Esophagus muscularis mucosa (tissue), 4 donors: ENCODE data around the gene NAA60. TPM values are rescaled to one million over a fixed set of nuclear protein-coding genes. Genes with fewer than 3 reads are reported as not detected.

Source experiments
- DNase-seq: peaks from one replicate; pipeline ENCODE4 v3.0.0-alpha.2; 2017; ENCODE audit errors: extremely low spot score
- H3K27ac ChIP-seq, 4 donors: fragments of 200-600 bp; sonication (generic); replicated peaks in 1 of 4; 1 replicate in 3 of 4; 2 replicates in 1 of 4; pipeline ENCODE4 v1.5.1; 2016 to 2019; ENCODE audit warnings: mild to moderate bottlenecking in 1 of 4
- H3K27me3 ChIP-seq, 4 donors: fragments of 200-600 bp; sonication (generic); one replicate each; pipeline versions ENCODE4 v1.5.1 to v1.6.0; 2016 to 2019
- H3K36me3 ChIP-seq, 4 donors: fragments of 200-600 bp; sonication (generic); one replicate each; pipeline ENCODE4 v1.5.1; 2016 to 2019
- H3K4me1 ChIP-seq, 4 donors: fragments of 200-600 bp; sonication (generic); one replicate each; pipeline ENCODE4 v1.5.1; 2016 to 2019
- H3K4me3 ChIP-seq, 4 donors: fragments of 200-600 bp; sonication (generic); 1 replicate in 2 of 4; 2 replicates in 2 of 4; pipeline ENCODE4 v1.5.1; 2016 to 2019; ENCODE audit warnings: mild to moderate bottlenecking in 4 of 4, moderate library complexity in 1 of 4
- H3K9me3 ChIP-seq, 4 donors: fragments of 200-600 bp; sonication (generic); 1 replicate in 3 of 4; 2 replicates in 1 of 4; pipeline ENCODE4 v1.5.1; 2016 to 2019
- EP300 ChIP-seq: sonication (generic); formaldehyde crosslinking; IDR thresholded peaks from one replicate; pipeline ENCODE4 v1.6.1; 2017; ENCODE audit warnings: antibody characterized with exemption
- POLR2A ChIP-seq: fragments of 450-650 bp; IDR thresholded peaks from one replicate; pipeline ENCODE4 v1.6.1; 2017; ENCODE audit warnings: antibody characterized with exemption, moderate library complexity, mild to moderate bottlenecking, low read depth
- POLR2AphosphoS5 ChIP-seq, 2 donors: sonication (generic); formaldehyde crosslinking; IDR thresholded peaks; one replicate each; pipeline ENCODE4 v1.6.1; 2017; ENCODE audit warnings: antibody characterized with exemption in 2 of 2
- WGBS: methylation state at CpG from one replicate; pipeline ENCODE4 v1.1.5; 2018; 5-methylcytosine and 5-hydroxymethylcytosine counted together
- intact Hi-C: fragments of 100-400 bp; cut with DNase I; formaldehyde crosslinking; loops from one replicate; pipeline ENCODE4 v1.15.1; 2023
- total RNA-seq, 4 donors: library from RNA; depleted of rRNA; stranded (reverse); fragments of >200 nt; gene quantifications; one replicate each; pipeline versions ENCODE4 v1.1.0 to v1.2.1, GENCODE V29; 2016
- TF ChIP-seq, protein P1 (sequence below), 3 experiments: fragments of 200-600 bp in 2 of 3; fragments of 450-650 bp in 1 of 3; sonication (generic) in 2 of 3; IDR thresholded peaks; one replicate each; pipeline ENCODE4 v1.5.1; 2017 to 2019; ENCODE audit warnings: antibody characterized with exemption in 3 of 3, mild to moderate bottlenecking in 2 of 3, moderate library complexity in 1 of 3

The NAA60 gene
- total RNA-seq, 4 donors from 2014 or later = 28.0 to 59.8 (median 47.8) TPM

DNA sequence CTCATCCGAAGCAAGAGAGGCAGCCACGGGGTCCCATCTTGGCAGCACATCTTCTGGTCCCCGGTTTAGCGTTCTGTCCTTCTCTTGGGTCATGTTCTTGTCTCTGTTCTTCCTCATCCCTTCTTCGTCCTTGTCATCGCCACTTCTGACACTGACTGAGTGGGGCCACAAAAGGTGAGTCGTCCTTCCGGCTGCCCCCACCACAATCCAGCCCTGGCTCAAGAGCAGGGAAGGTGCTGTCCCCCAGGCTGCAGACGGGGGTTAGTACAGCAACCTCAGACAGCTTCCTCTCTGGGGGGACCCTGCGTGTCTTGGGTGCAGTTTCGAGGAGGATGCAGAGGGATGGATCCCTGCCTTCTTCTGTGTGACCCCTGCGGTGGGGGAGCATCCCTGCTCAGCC lies 21.8 kb downstream of the NAA60 start:
- Histone ChIP-seq H3K27me3 (no peaks in the 10 kb centered on the region), H3K9me3 (no peaks in the 10 kb centered on the region), H3K4me3 (no peak overlapping the region), H3K27ac (no peak overlapping the region), H3K4me1 (peaks cover 60 to 89% (median 76%) of the 10 kb centered on the region in 4 donors), H3K36me3 (peaks cover 0 to 20% (median 13%) of the 10 kb centered on the region in 4 donors)
- TF ChIP-seq POLR2AphosphoS5 (IDR thresholded peaks at IDR 0.05) (no peak), EP300 (no peak), POLR2A (no peak)
- TF ChIP-seq, protein P1, sequence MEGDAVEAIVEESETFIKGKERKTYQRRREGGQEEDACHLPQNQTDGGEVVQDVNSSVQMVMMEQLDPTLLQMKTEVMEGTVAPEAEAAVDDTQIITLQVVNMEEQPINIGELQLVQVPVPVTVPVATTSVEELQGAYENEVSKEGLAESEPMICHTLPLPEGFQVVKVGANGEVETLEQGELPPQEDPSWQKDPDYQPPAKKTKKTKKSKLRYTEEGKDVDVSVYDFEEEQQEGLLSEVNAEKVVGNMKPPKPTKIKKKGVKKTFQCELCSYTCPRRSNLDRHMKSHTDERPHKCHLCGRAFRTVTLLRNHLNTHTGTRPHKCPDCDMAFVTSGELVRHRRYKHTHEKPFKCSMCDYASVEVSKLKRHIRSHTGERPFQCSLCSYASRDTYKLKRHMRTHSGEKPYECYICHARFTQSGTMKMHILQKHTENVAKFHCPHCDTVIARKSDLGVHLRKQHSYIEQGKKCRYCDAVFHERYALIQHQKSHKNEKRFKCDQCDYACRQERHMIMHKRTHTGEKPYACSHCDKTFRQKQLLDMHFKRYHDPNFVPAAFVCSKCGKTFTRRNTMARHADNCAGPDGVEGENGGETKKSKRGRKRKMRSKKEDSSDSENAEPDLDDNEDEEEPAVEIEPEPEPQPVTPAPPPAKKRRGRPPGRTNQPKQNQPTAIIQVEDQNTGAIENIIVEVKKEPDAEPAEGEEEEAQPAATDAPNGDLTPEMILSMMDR (IDR thresholded peaks at IDR 0.05) = no peak
- intact Hi-C loops = no loop called here
- WGBS = 91% methylated on average over 12 of the region's 12 CpGs
- no peak for DNase-seq

GRCh38 chr16:3465911-3466584 lies 22.6 kb downstream of the NAA60 start:
- TF ChIP-seq, protein P1 (IDR thresholded peaks at IDR 0.05) = no peak
- no peak for TF ChIP-seq POLR2A
- no peak for TF ChIP-seq EP300
- TF ChIP-seq POLR2AphosphoS5 (IDR thresholded peaks at IDR 0.05) = no peak
- no peaks in the 10 kb centered on the region for H3K9me3 ChIP-seq
- H3K4me3 ChIP-seq = no peak overlapping the region
- WGBS = 88% methylated on average over 19 of the region's 21 CpGs
- no peaks in the 10 kb centered on the region for H3K27me3 ChIP-seq
- H3K36me3 ChIP-seq = peaks cover 0 to 20% (median 13%) of the 10 kb centered on the region in 4 donors
- intact Hi-C loops = no loop called here
- H3K4me1 ChIP-seq = peaks cover 53 to 84% (median 75%) of the 10 kb centered on the region in 4 donors
- DNase-seq = no peak
- H3K27ac ChIP-seq = no peak overlapping the region

GRCh38 chr16:3467182-3467581 lies 23.7 kb downstream of the NAA60 start:
- H3K9me3 ChIP-seq = no peaks in the 10 kb centered on the region
- intact Hi-C loops = no loop called here
- no peak for DNase-seq
- peaks cover 41 to 73% (median 66%) of the 10 kb centered on the region in 4 donors for H3K4me1 ChIP-seq
- peaks cover 0 to 25% (median 17%) of the 10 kb centered on the region in 4 donors for H3K36me3 ChIP-seq
- TF ChIP-seq POLR2A (no peak), POLR2AphosphoS5 (IDR thresholded peaks at IDR 0.05) (no peak), EP300 (no peak)
- TF ChIP-seq, protein P1 (IDR thresholded peaks at IDR 0.05) = no peak
- no peaks in the 10 kb centered on the region for H3K27me3 ChIP-seq
- WGBS = 94% methylated on average over 8 of the region's 8 CpGs
- H3K4me3 ChIP-seq = no peak overlapping the region
- no peak overlapping the region for H3K27ac ChIP-seq

- no peak for DNase-seq
- TF ChIP-seq EP300 = no peak
- no peak for TF ChIP-seq POLR2A
- TF ChIP-seq, protein P1 (IDR thresholded peaks at IDR 0.05) = no peak
- no peak for TF ChIP-seq POLR2AphosphoS5 (IDR thresholded peaks at IDR 0.05)
- no peak overlapping the region for H3K4me3 ChIP-seq
- peaks cover 34 to 66% (median 60%) of the 10 kb centered on the region in 4 donors for H3K4me1 ChIP-seq
- H3K27ac ChIP-seq = no peak overlapping the region
- H3K27me3 ChIP-seq = no peaks in the 10 kb centered on the region
- no peaks in the 10 kb centered on the region for H3K9me3 ChIP-seq
- intact Hi-C loops = no loop called here
- 77% methylated on average over 4 of the region's 4 CpGs for WGBS
- peaks cover 0 to 30% (median 18%) of the 10 kb centered on the region in 4 donors for H3K36me3 ChIP-seq
Observed at GRCh38 chr16:3467921-3468320, 24.4 kb downstream of the NAA60 start.
